ENCODE data around the gene PER1.

PER1 gene

DNA sequence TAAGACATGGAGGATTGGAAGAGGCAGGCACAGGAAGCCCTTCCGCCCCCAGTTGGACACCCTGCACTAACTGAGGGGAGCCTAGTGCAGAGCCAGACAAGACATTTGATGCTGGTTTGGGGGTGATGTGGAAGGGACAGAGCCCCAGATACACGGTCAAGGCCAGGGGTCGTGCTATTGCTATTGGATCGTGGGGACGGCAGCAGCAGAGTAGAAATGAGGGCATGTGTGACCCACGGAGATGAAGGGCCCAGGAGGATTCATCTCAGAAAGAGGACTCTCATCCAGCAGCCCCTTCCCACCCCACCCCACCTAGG lies 12.6 kb upstream of the PER1 start:
- no peak for DNase-seq

GRCh38 chr17:8163978-8164814 lies 12.0 kb upstream of the PER1 start:
- peak; percentile 58 for DNase-seq

DNA sequence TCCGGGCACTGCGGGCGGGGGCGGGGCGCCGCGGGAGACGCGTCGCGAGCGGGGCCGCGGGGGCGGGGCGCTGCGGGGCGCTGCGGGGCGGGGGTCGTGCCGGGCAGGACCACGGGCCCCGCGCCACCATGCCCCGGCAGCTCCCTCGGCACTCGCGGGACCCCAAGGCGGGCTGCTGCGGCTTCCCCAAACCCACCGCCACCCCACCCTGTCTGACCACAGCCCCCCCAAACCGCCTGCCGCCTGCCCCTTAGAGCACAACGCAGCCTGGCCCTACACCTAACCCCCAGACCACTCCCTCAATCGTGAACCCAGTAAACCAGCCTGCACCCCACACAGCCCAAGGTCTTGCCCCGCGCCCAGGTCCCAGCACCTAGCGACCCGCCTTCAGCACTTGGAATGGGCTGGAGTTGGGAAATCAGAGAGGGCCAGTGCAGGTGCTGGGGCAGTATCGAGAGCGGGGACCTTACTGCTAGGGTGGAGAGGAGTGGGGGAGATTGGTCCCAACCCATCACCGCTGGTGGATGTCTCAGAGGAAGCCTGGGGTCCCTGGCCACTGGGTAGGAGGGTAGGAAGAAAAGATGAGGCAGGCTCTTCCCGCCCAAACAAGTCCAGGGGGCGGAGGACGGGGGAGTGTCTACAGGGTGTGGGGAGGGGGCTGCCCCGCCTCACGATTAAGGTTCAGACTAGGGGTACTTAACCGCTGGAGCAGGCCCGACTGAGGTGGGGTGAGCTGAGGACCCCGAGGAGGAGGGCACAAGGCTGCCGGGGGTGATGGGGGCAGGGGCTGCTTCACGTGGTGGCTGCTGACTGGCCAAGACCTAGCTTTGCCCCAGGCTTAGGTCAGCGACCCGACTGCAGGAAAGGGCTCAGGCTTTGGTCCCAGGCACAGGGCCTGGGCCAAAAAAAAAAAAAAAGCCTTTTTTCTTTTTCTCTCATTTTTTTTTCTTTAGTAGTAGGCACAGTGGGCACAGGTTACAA lies 11.1 kb upstream of the PER1 start:
- no peak for DNase-seq

DNA sequence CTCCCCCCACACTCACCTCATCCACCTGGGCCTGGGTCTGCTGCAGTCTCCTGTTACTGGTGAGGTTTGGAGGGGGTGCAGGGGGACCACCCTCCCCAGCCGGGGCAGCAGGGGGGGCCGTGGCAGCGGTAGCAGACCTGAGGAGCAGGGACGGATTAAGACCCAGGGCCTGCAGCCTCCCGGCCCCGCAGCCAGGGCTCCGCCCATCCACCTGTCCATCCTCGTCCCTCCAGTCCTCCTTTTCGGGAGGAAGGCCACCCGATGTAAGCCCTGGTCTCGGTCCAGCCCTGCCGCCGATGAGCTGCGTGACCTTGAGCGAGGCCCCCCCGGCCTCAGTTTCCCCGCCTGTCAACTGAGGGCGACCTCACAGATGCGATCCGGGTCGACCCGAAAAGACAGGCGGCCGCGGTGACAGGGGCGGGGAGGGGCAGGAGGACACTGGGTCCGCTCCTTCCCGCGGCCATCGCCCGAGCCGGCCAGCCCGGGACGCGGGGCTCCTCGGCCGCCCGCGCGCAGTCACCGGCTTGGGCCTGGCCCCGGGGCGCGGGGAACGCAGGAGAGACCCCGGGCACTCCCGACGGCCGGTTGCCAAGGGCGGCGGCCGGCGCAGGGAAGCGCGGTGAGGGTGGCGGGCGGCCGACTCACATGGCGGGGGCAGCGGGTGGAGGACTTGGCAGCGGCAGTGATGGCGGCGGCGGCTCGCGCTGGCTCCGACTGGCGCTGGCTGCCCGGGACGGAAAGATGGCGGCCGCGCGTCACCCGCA lies 10.2 kb upstream of the PER1 start, which contains the start of gene VAMP2:
TSS of gene VAMP2 (minus strand) at position 716 of the 764 bp plus-strand sequence. CDS start at position 647, 69 bp downstream.
- DNase-seq, result peak; percentile 81

- DNase-seq, result no peak
Observed at GRCh38 chr17:8161289-8162232, 9.4 kb upstream of the PER1 start.

GRCh38 chr17:8160741-8161221 lies 8.6 kb upstream of the PER1 start:
- DNase-seq, result no peak

- DNase-seq, result no peak
Observed at GRCh38 chr17:8160224-8160577, 8.0 kb upstream of the PER1 start.

GRCh38 chr17:8159459-8160223 lies 7.4 kb upstream of the PER1 start:
- no peak for DNase-seq

GRCh38 chr17:8159032-8159400 lies 6.8 kb upstream of the PER1 start:
- no peak for DNase-seq

DNA sequence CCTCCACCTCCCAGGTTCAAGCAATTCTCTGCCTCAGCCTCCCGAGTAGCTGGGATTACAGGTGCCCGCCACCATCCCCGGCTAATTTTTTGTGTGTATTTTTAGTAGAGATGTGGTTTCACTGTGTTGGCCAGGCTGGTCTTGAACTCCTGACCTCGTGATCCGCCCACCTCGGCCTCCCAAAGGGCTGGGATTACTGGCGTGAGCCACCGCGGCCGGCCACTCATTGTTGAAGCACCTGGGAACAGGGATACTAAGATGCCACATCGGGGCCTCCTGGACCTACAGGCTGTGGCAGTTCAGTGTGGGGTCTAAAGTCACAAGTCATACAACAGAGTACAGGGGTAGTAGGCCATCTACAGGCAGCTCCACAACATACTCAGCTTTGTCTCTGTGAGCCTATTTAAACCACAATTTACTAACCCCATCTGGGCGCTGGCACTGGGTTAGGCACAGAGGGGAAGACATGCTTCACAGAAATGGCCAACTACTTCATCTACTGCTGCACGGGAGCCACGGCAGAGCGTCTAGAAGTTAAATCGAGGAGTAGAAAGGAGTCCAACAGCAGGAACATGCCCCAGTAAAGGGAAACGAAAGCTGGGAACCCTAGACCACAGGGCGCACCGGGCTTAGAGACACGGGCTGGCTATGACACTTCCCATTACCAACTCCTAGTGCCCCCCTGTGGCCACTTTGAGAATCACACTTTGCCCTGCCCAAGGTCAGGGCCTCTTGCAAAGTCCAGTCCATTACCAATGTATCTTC lies 6.2 kb upstream of the PER1 start:
- DNase-seq, result peak; percentile 84

DNA sequence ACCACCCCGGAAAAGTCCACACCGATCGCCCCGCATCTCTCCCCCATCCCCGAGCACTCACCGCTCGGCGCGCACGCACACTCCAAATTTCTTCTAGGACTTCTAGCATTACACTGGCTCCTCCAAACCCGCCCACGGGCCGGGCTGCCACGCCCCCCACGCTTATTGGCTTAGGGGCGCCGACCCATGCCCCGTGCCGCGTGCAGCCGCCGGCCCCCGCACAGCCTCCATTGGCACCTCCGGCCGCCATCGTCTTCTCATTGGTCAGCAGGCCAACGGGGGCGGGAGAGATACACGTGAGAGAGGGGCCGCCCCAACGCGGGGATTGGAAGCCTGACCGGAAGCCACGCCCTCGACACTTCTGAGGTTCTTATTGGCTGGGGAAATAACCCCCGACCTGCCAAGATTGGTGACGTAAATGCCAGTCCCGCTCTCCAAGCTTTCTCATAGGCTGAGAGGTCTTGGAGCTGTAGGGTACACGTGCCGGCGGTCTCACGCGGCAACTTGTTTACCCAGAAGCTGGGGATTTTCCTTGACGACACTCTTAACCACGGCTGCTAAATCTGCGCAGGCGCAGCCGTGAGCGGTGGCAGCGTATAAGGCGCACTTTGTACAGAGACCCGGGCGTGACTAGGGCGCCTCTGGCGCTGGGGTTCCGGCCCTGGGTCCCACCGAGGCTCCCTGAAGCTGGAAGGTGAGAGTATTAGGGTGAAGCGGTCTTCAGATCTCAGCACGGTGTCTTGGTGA lies 4.2 kb upstream of the PER1 start:
- peak; percentile 100 for DNase-seq

DNA sequence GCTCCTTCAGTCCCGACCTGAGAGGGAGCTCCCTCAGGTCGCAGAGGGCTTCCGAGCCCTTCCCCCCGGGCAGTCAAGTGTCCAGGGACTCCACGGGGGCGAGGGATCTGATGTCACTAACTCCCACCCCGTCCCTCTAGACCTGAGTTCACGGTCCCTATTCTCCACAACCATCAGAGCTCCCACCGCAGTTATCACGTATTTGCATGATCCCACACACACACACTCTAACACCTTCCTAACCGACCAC lies 3.7 kb upstream of the PER1 start:
- no peak for DNase-seq

GRCh38 chr17:8155231-8155995 lies 3.2 kb upstream of the PER1 start:
- no peak for DNase-seq

DNA sequence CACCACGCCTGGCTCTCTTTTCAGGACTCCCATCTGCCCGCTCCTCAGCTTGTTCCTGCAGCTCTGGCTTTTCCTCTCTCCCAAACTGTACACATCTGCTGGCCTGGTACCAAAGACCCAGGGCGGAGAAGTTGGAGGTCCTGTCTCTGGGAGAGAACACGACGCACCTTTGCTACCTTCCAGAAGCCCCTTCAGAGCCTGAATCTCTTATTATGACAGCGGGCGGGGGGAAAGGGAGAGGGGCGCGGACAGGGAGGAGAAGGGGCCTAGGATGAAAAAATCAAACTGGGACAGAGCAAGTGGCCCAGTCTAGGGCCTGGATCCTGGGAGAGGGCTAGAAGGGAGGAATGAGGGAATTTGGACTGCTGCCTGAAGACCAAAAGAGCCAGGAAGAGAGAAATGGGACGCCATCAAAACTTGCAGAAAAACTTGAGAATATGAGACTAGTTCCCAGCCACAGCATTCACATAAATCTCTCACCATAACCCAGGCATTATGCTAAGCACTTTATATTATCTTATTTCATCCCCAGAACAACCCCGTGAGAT lies 2.5 kb upstream of the PER1 start:
- DNase-seq, result no peak

DNA sequence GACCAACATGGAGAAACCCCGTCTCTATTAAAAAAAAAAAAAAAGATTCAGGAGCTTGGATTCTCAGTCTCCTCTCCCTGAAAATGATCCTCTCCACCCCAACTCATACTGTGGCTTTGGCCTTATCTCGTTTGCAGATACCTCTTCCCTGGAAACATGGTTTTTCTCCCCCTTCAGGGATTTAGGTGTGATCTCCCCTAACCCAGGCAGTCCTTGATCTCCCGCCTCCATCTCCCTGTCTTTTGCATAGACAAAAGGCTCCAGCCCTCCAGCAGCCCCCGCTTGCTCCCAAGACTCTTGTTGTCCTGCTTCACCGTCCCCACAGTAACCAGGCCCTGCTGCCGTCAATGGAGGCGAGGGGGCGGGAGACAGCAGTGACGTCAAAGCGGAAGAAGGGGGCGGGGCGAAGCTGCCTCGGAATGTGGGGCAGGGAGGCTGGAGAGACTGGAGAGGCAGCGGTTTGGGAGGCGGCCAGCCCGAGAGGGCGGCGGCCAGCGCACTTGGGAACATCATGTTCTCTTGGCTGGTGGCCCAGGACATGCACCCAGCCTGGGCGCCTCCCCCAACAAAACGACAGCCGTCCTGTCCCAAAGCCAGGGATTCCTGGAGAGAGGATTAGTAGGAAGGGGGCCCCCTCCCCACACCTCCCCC lies 1.9 kb upstream of the PER1 start:
- peak; percentile 94 for DNase-seq

DNA sequence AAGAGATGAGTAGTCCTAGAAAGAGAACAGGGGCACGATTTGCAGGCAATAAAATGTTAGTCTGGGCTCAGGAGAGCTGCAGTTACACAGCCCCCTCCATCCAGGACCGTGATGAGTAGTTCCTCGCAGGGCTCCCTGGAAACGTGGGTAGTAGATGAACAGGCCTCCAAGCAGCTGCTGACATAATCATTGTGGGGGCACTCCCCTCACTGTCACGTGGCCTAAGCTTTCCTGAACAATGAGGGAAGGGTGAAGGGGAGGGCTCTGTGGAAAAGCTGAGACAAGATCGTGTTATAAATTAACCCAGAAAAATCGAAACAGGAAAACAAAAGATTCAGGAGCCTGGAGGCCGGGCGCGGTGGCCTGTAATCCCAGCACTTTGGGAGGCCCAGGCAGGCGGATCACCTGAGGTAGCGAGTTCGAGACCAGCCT lies 1.3 kb upstream of the PER1 start:
- DNase-seq, result no peak

DNA sequence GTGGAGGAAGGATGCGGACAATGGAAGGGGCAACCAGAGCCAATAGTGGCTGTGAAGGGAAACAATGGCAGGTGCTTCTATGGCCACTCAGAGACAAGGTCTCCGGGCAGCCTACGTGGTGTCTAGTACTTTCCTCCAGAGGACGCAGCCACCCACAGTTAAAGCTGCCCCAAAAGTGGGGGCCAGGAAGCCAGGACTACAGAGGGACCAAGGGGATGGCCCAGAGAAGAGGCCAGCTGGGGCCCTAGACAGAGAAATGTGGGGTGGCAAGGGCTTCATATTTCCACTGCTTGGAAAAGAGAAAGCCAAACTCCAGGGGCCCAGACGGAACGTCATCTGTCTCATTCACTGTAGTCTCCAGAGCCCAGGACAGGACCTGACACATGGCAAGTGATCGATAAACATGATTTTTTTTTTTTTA lies 837 bp upstream of the PER1 start:
- DNase-seq, result no peak

- DNase-seq, result no peak
Observed at GRCh38 chr17:8151641-8152111, 528 bp downstream of the PER1 start.
